PC-3 (cell line): ENCODE data around the gene CNIH3. TPM values are rescaled to one million over a fixed set of nuclear protein-coding genes. Genes with fewer than 3 reads are reported as not detected.

ENCODE experiments used
- ATAC-seq: fragments of 200-7000 bp; cut with Tn5 transposase; 2 replicates; pipeline ENCODE4 v1.9.1; 2020; ENCODE audit warnings: mild to moderate bottlenecking, moderate library complexity
- BruUV-seq: library from RNA; stranded (reverse); fragments of 400-500 nt; replicated peaks from 2 replicates; lab custom pipeline; 2021; lab: Mats Ljungman, UMichigan
- CTCF ChIA-PET: fragments of 300-600 bp; sonication (Branson Sonifier 250); formaldehyde crosslinking; loops from one replicate; lab custom pipeline; 2022; ENCODE audit warnings: antibody characterized with exemption; lab: Charles Lee
- POLR2A ChIA-PET: fragments of 300-600 bp; sonication (Branson Sonifier 250); formaldehyde crosslinking; loops from one replicate; lab custom pipeline; 2022; ENCODE audit warnings: antibody characterized with exemption; ENCODE audit not compliant: unreplicated experiment; lab: Charles Lee
- DNase-seq: peaks from one replicate; pipeline ENCODE4 v3.0.0-alpha.2; 2015
- H2AFZ ChIP-seq: fragments of 300-600 bp; sonication (generic); 2 replicates; pipeline ENCODE4 v1.6.0; 2016; ENCODE audit warnings: antibody characterized with exemption, low read length
- H3F3A ChIP-seq: fragments of 300-600 bp; sonication (generic); one replicate; pipeline ENCODE4 v1.6.0; 2017; ENCODE audit warnings: antibody characterized with exemption, low read length, control low read depth, mild to moderate bottlenecking; ENCODE audit not compliant: unreplicated experiment
- H3K27ac ChIP-seq: fragments of 300-600 bp; sonication (generic); 2 replicates; pipeline ENCODE4 v1.5.1; 2016; ENCODE audit warnings: mild to moderate bottlenecking, low read length
- H3K27me3 ChIP-seq: fragments of 300-600 bp; sonication (generic); 2 replicates; pipeline ENCODE4 v1.6.1; 2016; ENCODE audit warnings: low read length, mixed read lengths
- H3K36me3 ChIP-seq: fragments of 300-600 bp; sonication (generic); 2 replicates; pipeline ENCODE4 v1.6.1; 2016; ENCODE audit warnings: low read depth, mixed run types, low read length, mixed read lengths
- H3K4me1 ChIP-seq: fragments of 300-600 bp; sonication (generic); 2 replicates; pipeline ENCODE4 v1.5.1; 2016; ENCODE audit warnings: low read length; ENCODE audit not compliant: insufficient read depth
- H3K4me2 ChIP-seq: fragments of 300-600 bp; sonication (generic); 2 replicates; pipeline ENCODE4 v1.6.0; 2016; ENCODE audit warnings: low read length
- H3K4me3 ChIP-seq: fragments of 300-600 bp; sonication (generic); 2 replicates; pipeline ENCODE4 v1.5.1; 2016; ENCODE audit warnings: mild to moderate bottlenecking, low read length, mixed read lengths
- H3K79me2 ChIP-seq: fragments of 300-600 bp; sonication (generic); 2 replicates; pipeline ENCODE4 v1.6.1; 2017; ENCODE audit warnings: low read length, mixed read lengths
- H3K9ac ChIP-seq: fragments of 300-600 bp; sonication (generic); 2 replicates; pipeline ENCODE4 v1.6.0; 2016; ENCODE audit warnings: mild to moderate bottlenecking, low read length
- H3K9me2 ChIP-seq: fragments of 300-600 bp; sonication (generic); replicated peaks from 2 replicates; pipeline ENCODE4 v1.6.1; 2016; ENCODE audit warnings: mixed run types, low read length, mixed read lengths
- H3K9me3 ChIP-seq: fragments of 300-600 bp; sonication (generic); 2 replicates; pipeline ENCODE4 v1.6.1; 2016; ENCODE audit warnings: low read length, mixed read lengths
- H4K20me1 ChIP-seq: fragments of 300-600 bp; sonication (generic); 2 replicates; pipeline ENCODE4 v1.6.1; 2016; ENCODE audit warnings: low read length, mixed read lengths
- EZH2 ChIP-seq: fragments of 300-600 bp; sonication (generic); IDR thresholded peaks from one replicate; pipeline ENCODE4 v1.6.1; 2017; ENCODE audit warnings: antibody characterized with exemption, mild to moderate bottlenecking, low read length; ENCODE audit not compliant: unreplicated experiment
- EZH2phosphoT487 ChIP-seq: fragments of 300-600 bp; sonication (generic); IDR thresholded peaks from 2 replicates; pipeline ENCODE4 v1.6.1; 2018; ENCODE audit warnings: mild to moderate bottlenecking, antibody characterized with exemption, low read length, borderline replicate concordance
- intact Hi-C: fragments of 100-400 bp; cut with micrococcal nuclease; formaldehyde crosslinking; loops from 2 replicates; pipeline ENCODE4 v1.9.0; 2023
- total RNA-seq: library from RNA; depleted of rRNA; stranded (reverse); fragments of >200 nt; gene quantifications from 2 replicates; pipeline ENCODE4 v1.2.3, GENCODE V29; 2014
- TF ChIP-seq, protein P1 (sequence below): fragments of 300-600 bp; sonication (generic); conservative IDR thresholded peaks from 2 replicates; pipeline ENCODE4 v1.5.1; 2017; ENCODE audit warnings: antibody characterized with exemption, low read depth, mild to moderate bottlenecking, low read length

Gene CNIH3
- total RNA-seq, 1 experiment from 2014 or later: 7.4 TPM

DNA sequence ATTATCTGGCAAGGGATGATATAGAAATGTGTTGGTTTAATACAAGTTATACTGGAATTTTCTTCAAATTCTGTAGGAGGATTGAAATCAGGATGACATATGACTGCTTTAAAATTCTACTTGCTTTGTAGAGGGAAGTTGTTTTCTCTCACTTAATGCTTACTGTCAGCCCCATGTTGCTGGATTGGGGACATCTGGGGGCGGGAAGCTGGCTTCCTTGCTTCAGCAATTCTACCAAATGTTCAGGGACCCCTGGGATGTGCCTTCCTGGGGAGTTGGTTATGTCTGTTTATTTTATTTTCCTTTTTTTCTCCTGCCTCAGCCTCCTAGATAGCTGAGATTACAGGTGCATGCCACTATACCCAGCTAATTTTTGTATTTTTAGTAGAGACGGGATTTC lies 63.5 kb downstream of the CNIH3 start:
- Histone ChIP-seq H4K20me1 (no peaks in the 10 kb centered on the region), H3K9me3 (no peaks in the 10 kb centered on the region), H3K4me2 (no peak overlapping the region), H3K27ac (no peak overlapping the region), H2AFZ (no peak overlapping the region), H3K4me1 (no peaks in the 10 kb centered on the region), H3K79me2 (no peaks in the 10 kb centered on the region), H3K27me3 (no peaks in the 10 kb centered on the region), H3K4me3 (no peak overlapping the region), H3K36me3 (no peaks in the 10 kb centered on the region), H3F3A (no peaks in the 10 kb centered on the region), H3K9me2 (no peaks in the 10 kb centered on the region), H3K9ac (no peak overlapping the region)
- TF ChIP-seq EZH2 (no peak), EZH2phosphoT487 (no peak)
- TF ChIP-seq, protein P1, sequence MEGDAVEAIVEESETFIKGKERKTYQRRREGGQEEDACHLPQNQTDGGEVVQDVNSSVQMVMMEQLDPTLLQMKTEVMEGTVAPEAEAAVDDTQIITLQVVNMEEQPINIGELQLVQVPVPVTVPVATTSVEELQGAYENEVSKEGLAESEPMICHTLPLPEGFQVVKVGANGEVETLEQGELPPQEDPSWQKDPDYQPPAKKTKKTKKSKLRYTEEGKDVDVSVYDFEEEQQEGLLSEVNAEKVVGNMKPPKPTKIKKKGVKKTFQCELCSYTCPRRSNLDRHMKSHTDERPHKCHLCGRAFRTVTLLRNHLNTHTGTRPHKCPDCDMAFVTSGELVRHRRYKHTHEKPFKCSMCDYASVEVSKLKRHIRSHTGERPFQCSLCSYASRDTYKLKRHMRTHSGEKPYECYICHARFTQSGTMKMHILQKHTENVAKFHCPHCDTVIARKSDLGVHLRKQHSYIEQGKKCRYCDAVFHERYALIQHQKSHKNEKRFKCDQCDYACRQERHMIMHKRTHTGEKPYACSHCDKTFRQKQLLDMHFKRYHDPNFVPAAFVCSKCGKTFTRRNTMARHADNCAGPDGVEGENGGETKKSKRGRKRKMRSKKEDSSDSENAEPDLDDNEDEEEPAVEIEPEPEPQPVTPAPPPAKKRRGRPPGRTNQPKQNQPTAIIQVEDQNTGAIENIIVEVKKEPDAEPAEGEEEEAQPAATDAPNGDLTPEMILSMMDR: no peak
- DNase-seq (no peak), ATAC-seq (no peak)
- BruUV-seq: no TSS peak
- ChIA-PET POLR2A (no interaction called here), CTCF (no interaction called here)
- intact Hi-C loops: no loop called here

DNA sequence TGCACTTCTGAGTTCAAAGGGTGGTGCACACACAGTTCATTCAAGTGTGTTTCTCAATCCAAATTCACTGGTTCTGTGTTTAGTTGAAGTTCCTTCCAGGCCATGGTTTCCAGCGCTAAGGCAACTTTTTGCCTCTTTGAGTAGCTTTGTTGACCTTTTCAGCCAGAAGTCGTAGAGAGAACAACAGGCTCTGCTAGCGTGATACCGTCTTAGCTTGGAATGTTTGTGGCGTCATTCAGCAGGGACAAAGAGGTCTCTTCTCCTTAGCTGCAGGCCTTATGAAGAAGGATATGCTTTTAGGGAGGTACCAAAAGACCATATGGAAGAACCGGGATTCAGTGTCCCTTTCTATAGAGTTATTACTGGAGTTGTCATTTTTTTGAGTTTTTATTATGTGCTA lies 65.7 kb downstream of the CNIH3 start:
- H4K20me1 ChIP-seq: no peaks in the 10 kb centered on the region
- CTCF ChIA-PET: no interaction called here
- no peak for ATAC-seq

DNA sequence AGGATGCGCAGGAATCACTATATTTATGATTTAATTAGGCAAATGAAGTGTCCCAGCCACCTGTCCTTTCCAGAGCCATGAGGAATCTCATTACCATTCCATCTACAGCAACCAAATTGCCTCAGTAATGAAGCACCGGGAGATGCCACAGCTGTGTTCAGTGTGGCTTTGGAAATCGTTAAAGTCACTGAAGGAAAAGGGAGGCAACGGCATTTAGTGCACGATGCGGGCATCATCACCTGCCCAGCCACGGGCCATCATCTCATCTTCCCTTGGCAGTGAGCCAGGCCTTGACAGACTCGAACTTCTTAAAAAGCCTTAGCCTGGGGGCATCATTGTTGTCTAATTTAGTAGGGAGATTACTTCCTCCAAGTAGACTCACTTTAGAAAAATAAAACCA lies 67.8 kb downstream of the CNIH3 start:
- H2AFZ ChIP-seq: no peak overlapping the region
- no peaks in the 10 kb centered on the region for H3K79me2 ChIP-seq
- no peak for ATAC-seq
- intact Hi-C loops: no loop called here
- no peak overlapping the region for H3K4me3 ChIP-seq
- no peaks in the 10 kb centered on the region for H3K36me3 ChIP-seq
- H3K9me2 ChIP-seq: no peaks in the 10 kb centered on the region
- ChIA-PET CTCF (no interaction called here), POLR2A (no interaction called here)
- TF ChIP-seq, protein P1: no peak
- no peak for TF ChIP-seq EZH2phosphoT487
- no peak overlapping the region for H3K4me2 ChIP-seq
- H3K4me1 ChIP-seq: no peaks in the 10 kb centered on the region
- BruUV-seq: no TSS peak
- no peaks in the 10 kb centered on the region for H4K20me1 ChIP-seq
- H3K9ac ChIP-seq: no peak overlapping the region
- no peaks in the 10 kb centered on the region for H3K9me3 ChIP-seq
- H3K27ac ChIP-seq: no peak overlapping the region
- no peaks in the 10 kb centered on the region for H3K27me3 ChIP-seq
- DNase-seq: no peak
- no peaks in the 10 kb centered on the region for H3F3A ChIP-seq

More for the DNA sequence above, 65.7 kb downstream of the CNIH3 start:
- POLR2A ChIA-PET: no interaction called here
- H3K4me1 ChIP-seq: no peaks in the 10 kb centered on the region
- DNase-seq: no peak
- H3F3A ChIP-seq: no peaks in the 10 kb centered on the region
- H3K27ac ChIP-seq: no peak overlapping the region
- BruUV-seq: no TSS peak
- no peaks in the 10 kb centered on the region for H3K27me3 ChIP-seq
- no peak overlapping the region for H3K9ac ChIP-seq
- no peak for TF ChIP-seq EZH2phosphoT487
- intact Hi-C loops: no loop called here
- no peak overlapping the region for H3K4me2 ChIP-seq
- H3K9me2 ChIP-seq: no peaks in the 10 kb centered on the region
- H3K9me3 ChIP-seq: no peaks in the 10 kb centered on the region
- H3K79me2 ChIP-seq: no peaks in the 10 kb centered on the region
- no peak overlapping the region for H3K4me3 ChIP-seq
- H3K36me3 ChIP-seq: no peaks in the 10 kb centered on the region
- no peak overlapping the region for H2AFZ ChIP-seq
